ENCODE measurements around the gene KBTBD2.
"Not testable (repeated sequence)": the region's sequence is repeated elsewhere in the genome, so short reads cannot be mapped to it uniquely, and the experiment has no call there.

KBTBD2 gene

GRCh38 chr7:32910195-32910594, 18.6 kb upstream of the KBTBD2 start:
- no peak for TF ChIP-seq ZFX (IDR thresholded peaks at IDR 0.05; ENCODE audit: borderline replicate concordance)
- TF ChIP-seq CTCF (IDR thresholded peaks at IDR 0.05): no peak
- no peak overlapping the region for H3K27ac ChIP-seq

GRCh38 chr7:32905175-32905662, 13.7 kb upstream of the KBTBD2 start:
- peak overlapping the region; percentile 50 for H3K27ac ChIP-seq
- no peak for TF ChIP-seq CTCF (IDR thresholded peaks at IDR 0.05)
- TF ChIP-seq ZFX (IDR thresholded peaks at IDR 0.05; ENCODE audit: borderline replicate concordance): no peak

- TF ChIP-seq CTCF (IDR thresholded peaks at IDR 0.05) (no peak), ZFX (IDR thresholded peaks at IDR 0.05; ENCODE audit: borderline replicate concordance) (no peak)
- no peak overlapping the region for H3K27ac ChIP-seq
These were observed 10.1 kb upstream of the KBTBD2 start for GRCh38 chr7:32901629-32902028.

GRCh38 chr7:32900433-32900995, 9.0 kb upstream of the KBTBD2 start:
- H3K27ac ChIP-seq: no peak overlapping the region
- TF ChIP-seq ZFX (IDR thresholded peaks at IDR 0.05; ENCODE audit: borderline replicate concordance) (no peak), CTCF (IDR thresholded peaks at IDR 0.05) (no peak)

GRCh38 chr7:32897376-32897775, 5.8 kb upstream of the KBTBD2 start:
- H3K27ac ChIP-seq: not testable (repeated sequence)

- TF ChIP-seq CTCF (IDR thresholded peaks at IDR 0.05) (no peak), ZFX (IDR thresholded peaks at IDR 0.05; ENCODE audit: borderline replicate concordance) (no peak)
- no peak overlapping the region for H3K27ac ChIP-seq
These were observed 5.2 kb upstream of the KBTBD2 start for GRCh38 chr7:32896564-32897347.

GRCh38 chr7:32894171-32894570, 2.6 kb upstream of the KBTBD2 start:
- H3K27ac ChIP-seq: no peak overlapping the region
- TF ChIP-seq CTCF (IDR thresholded peaks at IDR 0.05) (no peak), ZFX (IDR thresholded peaks at IDR 0.05; ENCODE audit: borderline replicate concordance) (no peak)
